Measurements from ENCODE around the gene VPS45. TPM values are rescaled to one million over a fixed set of nuclear protein-coding genes. Genes with fewer than 3 reads are reported as not detected.

VPS45 gene
- total RNA-seq, 6 experiments from 2014 or later = 35.6 to 43.3 (median 37.1) TPM

DNA sequence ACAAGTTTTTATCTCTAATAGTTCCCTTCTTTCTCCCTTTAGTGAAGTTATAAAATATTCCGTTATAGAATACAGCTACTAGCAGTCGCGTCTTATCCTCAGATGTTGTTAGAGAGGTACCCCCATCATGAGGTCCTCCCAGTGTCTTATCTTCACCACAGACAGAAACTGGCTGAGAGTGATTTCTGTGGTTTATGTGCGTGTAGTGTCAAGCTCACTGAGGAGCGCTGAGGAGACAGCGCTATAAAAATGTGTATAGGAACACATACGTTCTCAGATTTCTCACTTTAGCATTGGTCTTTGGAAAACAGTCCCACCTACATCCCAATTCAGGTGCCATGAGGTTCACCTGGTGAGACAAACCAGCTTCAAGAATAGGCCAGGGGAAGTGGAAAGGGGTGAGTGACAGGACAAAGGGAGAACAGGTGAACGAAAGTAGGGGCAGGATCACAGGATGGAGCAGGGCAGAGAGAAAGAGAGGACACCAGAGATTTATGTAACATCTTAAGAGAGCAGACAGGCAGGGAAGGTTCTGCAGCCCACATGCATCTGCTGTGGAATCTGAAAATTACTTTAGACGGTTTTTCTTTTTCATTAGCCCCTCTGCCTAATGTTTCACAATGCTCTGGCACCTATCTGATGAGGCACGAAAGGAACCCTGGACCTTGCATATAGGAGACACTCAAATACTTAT, 79.4 kb downstream of the VPS45 start:
- DNase-seq = no peak
- Mint-ChIP-seq H3K27me3 (ENCODE audit: insufficient read depth) (no peaks in the 10 kb centered on the region), H3K9me3 (no peaks in the 10 kb centered on the region), H3K36me3 (ENCODE audit: low read depth) (peaks cover 11% of the 10 kb centered on the region; the same call in 1 of the 2 replicates), H3K27ac (no peak overlapping the region), H3K4me3 (no peak overlapping the region), H3K4me1 (ENCODE audit: low read depth) (peaks cover 38% of the 10 kb centered on the region)
- TF ChIP-seq, protein P1, sequence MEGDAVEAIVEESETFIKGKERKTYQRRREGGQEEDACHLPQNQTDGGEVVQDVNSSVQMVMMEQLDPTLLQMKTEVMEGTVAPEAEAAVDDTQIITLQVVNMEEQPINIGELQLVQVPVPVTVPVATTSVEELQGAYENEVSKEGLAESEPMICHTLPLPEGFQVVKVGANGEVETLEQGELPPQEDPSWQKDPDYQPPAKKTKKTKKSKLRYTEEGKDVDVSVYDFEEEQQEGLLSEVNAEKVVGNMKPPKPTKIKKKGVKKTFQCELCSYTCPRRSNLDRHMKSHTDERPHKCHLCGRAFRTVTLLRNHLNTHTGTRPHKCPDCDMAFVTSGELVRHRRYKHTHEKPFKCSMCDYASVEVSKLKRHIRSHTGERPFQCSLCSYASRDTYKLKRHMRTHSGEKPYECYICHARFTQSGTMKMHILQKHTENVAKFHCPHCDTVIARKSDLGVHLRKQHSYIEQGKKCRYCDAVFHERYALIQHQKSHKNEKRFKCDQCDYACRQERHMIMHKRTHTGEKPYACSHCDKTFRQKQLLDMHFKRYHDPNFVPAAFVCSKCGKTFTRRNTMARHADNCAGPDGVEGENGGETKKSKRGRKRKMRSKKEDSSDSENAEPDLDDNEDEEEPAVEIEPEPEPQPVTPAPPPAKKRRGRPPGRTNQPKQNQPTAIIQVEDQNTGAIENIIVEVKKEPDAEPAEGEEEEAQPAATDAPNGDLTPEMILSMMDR (IDR thresholded peaks at IDR 0.05) = no peak

DNA sequence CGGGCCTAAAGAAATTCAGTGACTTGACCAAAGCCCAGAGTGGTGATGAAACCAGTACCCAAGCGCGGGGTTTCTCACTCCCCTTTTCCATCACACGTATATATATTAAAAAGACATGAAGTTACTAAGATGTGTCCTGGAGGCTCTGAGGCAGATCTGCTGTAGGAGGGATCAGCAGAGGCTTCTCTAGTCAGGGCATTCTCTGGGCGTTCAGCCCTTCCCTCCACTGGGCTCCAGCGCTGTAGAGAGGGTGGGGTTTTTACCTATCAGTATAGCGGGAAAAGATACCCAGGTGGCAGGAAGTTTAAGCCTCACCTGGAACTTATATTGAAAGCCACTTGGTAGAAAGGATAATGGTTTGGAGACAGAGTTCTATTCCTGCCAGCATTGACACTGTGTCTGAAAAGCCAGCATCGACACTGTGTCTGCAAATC, 81.3 kb downstream of the VPS45 start:
- Mint-ChIP-seq H3K4me3 (peak overlapping the region; percentile 91), H3K9me3 (no peaks in the 10 kb centered on the region), H3K27ac (peak overlapping the region; percentile 88), H3K36me3 (ENCODE audit: low read depth) (peaks cover 22% of the 10 kb centered on the region), H3K27me3 (ENCODE audit: insufficient read depth) (no peaks in the 10 kb centered on the region), H3K4me1 (ENCODE audit: low read depth) (peaks cover 46% of the 10 kb centered on the region)
- no peak for DNase-seq
- TF ChIP-seq, protein P1 (IDR thresholded peaks at IDR 0.05) = no peak

DNA sequence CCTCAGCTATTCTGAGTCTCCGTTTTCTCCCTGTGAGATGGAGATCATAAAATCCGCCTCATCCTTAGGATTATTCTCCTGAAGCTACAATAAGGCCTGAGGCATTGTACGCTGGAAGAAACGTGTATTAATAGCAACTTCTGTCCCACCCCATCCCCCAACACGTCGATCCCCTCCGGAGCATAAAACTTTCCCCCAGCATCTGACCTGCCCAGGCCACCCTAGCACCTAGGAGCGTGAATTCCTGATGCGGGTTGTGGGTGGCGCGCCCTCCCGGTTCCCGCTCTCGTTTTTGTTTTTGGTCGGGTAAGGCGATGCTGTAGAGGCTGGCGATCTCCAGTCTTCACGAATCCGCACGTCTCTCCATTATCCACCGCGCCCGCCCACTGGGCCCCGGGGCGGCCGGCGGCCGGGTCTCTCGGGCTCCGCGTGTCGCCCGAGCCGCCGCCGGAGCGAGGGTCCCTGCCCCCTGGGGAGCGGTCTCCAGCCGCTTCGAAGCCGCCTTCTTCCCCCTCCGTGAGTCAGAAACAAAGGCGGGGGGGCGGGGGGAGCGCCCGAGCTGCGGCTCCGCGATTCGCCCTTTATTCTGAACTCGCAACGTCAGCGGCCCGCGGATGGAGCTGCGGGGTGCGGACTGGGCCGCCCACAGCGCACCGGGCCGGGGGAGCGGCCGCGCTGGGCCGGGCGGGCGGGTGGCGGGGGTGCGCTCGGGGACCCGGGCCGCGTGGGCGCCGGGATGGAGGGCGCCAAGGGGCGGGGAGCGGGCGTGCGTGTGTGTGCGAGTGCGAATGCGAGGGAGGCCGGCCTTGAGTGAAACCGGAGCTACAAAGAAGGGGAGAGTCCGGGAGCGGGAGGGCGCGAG, 81.9 kb downstream of the VPS45 start, which contains the start of gene PLEKHO1:
TSS of gene PLEKHO1 (plus strand) at position 646 of the 862 bp plus-strand sequence. CDS start 342 bp downstream, outside the sequence.
- Mint-ChIP-seq H3K9me3 (no peaks in the 10 kb centered on the region), H3K36me3 (ENCODE audit: low read depth) (peaks cover 28% of the 10 kb centered on the region), H3K27me3 (ENCODE audit: insufficient read depth) (no peaks in the 10 kb centered on the region; the same call in 1 of the 2 replicates), H3K27ac (peak within 1 kb of the TSS; percentile 88), H3K4me3 (peak within 1 kb of the TSS; percentile 97), H3K4me1 (ENCODE audit: low read depth) (peaks cover 53% of the 10 kb centered on the region)
- peak; percentile 63 for DNase-seq
- TF ChIP-seq, protein P1 (IDR thresholded peaks at IDR 0.05) = no peak

DNA sequence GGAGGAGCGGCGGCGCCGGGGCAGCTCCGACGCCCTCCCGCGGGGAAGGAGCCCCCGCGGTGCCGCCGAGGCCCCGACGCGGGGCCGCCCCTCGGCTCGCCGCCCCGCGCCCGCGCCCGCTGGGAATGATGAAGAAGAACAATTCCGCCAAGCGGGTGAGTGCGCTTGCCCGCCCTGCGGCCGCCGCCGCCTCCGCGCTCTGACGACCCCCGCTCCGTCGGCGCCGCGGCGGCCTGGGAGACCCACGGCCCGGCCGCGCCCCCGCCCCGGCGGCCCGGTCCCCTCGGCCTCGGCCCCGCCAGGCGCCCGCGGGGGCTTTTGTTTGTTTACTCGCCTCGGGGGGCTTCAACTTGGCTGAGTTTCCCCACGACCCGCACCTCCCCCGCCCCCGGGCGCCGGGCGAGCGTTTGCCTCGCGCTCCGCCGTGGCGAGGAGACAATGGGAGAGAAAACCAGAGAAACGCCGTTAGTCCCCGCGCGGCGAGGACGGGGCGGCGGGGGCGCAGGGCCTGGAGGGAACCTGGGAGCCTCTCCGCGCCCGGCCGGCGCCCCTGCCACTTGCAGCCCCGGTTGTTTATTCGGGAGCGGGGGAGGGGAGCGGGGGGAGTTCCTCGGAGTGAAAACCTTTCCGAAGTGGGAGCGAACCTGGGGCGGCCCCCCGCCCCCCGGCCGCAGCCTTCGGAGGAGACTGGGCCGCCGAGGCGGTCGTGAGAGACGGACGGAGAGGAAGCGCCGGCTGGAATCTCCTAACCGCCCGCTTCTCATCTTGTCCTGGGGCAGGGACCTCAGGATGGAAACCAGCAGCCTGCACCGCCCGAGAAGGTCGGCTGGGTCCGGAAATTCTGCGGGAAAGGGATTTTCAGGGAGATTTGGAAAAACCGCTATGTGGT, 82.8 kb downstream of the VPS45 start:
- Mint-ChIP-seq H3K27me3 (ENCODE audit: insufficient read depth) (no peaks in the 10 kb centered on the region; the same call in 1 of the 2 replicates), H3K27ac (peak overlapping the region; percentile 87)
- DNase-seq = no peak

More for the DNA sequence above, 82.8 kb downstream of the VPS45 start:
- H3K4me3 Mint-ChIP-seq = peak overlapping the region; percentile 97
- peaks cover 37% of the 10 kb centered on the region for H3K36me3 Mint-ChIP-seq (ENCODE audit: low read depth)
- H3K9me3 Mint-ChIP-seq = no peaks in the 10 kb centered on the region
- peaks cover 62% of the 10 kb centered on the region for H3K4me1 Mint-ChIP-seq (ENCODE audit: low read depth)
- TF ChIP-seq, protein P1 (IDR thresholded peaks at IDR 0.05) = no peak

All from HFFc6 (cell line).